ENCODE results near the gene SCARF2. TPM values are rescaled to one million over a fixed set of nuclear protein-coding genes. Genes with fewer than 3 reads are reported as not detected.

The SCARF2 gene
- total RNA-seq, 1 experiment from 2014 or later = 10.8 TPM

DNA sequence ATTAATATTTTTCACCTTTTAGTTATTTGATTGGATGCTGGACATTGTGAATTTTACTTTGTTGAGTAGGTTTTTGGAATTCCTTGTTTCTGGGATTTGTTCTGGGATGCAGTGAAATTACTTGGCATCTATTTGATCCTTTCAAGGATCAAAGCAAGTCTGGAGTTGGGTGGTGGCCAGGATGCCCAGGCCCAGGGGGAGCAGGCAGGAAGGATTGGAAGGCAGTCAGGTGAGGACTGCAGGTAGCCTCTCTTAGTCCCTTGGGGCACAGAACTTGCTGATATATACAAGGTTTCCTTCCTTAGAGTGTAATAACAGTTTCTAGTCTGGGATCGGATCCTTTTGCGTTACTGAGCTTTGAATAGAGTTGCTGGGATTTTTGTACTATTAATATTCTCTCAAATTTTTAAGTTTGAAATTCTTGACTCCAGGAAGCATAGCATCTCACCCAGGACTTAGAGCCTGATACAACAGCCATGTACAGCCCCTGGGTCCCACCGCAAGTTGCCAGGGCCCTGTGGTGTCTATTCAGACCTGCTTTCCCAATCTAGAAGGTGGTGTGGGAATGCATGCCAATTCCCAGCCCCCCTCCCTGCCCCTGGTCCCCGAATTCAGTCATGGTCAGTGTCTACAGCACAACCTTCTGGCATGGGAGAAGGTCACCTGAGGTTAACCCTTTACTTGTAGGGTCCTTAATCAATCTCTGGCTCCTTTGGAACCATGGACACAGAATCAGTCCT is 37.6 kb downstream of the SCARF2 start:
- Histone ChIP-seq H3K23ac (ENCODE audit: insufficient read length, low read depth, low read length) (no peak overlapping the region), H3K23me2 (ENCODE audit: insufficient read length, low read depth, low read length, poor library complexity, severe bottlenecking) (no peaks in the 10 kb centered on the region), H4K91ac (ENCODE audit: insufficient read length, low read depth, low read length) (no peak overlapping the region), H3K79me1 (ENCODE audit: insufficient read depth, low read depth, low read length, poor library complexity, severe bottlenecking) (peaks cover 2% of the 10 kb centered on the region), H3K4me2 (ENCODE audit: insufficient read depth, insufficient read length, low read length) (no peak overlapping the region), H4K20me1 (ENCODE audit: control insufficient read depth, insufficient read depth, insufficient read length) (no peaks in the 10 kb centered on the region), H4K8ac (replicated peaks; ENCODE audit: insufficient read length, low read depth, low read length) (no peak overlapping the region), H3K27ac (ENCODE audit: insufficient read length, low read depth, low read length) (no peak overlapping the region), H3K4ac (ENCODE audit: low read depth, low read length) (no peak overlapping the region), H3K18ac (ENCODE audit: insufficient read length, low read depth, low read length) (no peak overlapping the region), H3K27me3 (ENCODE audit: insufficient read depth, low read length) (no peaks in the 10 kb centered on the region), H2BK15ac (ENCODE audit: low read depth, low read length) (no peak overlapping the region), H3K56ac (ENCODE audit: insufficient read length, low read depth, low read length) (no peak overlapping the region), H4K5ac (ENCODE audit: insufficient read length, low read depth, low read length) (no peak overlapping the region), H2BK12ac (ENCODE audit: insufficient read length, low read depth, low read length) (no peak overlapping the region), H2AK5ac (ENCODE audit: insufficient read length, low read length) (no peak overlapping the region), H2BK5ac (ENCODE audit: insufficient read length, low read length) (no peak overlapping the region), H2BK120ac (ENCODE audit: low read depth, low read length, poor library complexity, severe bottlenecking) (no peak overlapping the region), H3K4me1 (ENCODE audit: insufficient read depth, low read length) (peaks cover 7% of the 10 kb centered on the region; the same call in 1 of the 2 replicates), H2AFZ (ENCODE audit: low read length) (no peak overlapping the region), H3K9me3 (ENCODE audit: control insufficient read depth, low read depth, low read length) (no peaks in the 10 kb centered on the region), H3K14ac (ENCODE audit: insufficient read depth, low read length) (no peak overlapping the region), H3K79me2 (ENCODE audit: insufficient read depth, low read length) (peaks cover 7% of the 10 kb centered on the region; the same call in 1 of the 2 replicates), H3K9ac (ENCODE audit: extremely low read depth, insufficient read length, low read length) (no peak overlapping the region), H3T11ph (ENCODE audit: low read length) (no peak overlapping the region), H2BK20ac (ENCODE audit: low read depth, low read length, poor library complexity, severe bottlenecking) (no peak overlapping the region)
- Mint-ChIP-seq H3K36me3 (ENCODE audit: insufficient read depth in 1 of 3, low read depth in 3 of 3) (peaks cover 25 to 48% (median 45%) of the 10 kb centered on the region in 3 experiments), H3K27ac (peak overlapping the region in 1 of 3 experiments; percentile 30; a peak in 1 of 7 replicates), H3K27me3 (ENCODE audit: low read depth) (no peaks in the 10 kb centered on the region; the same call in 1 of the 2 replicates), H3K4me3 (no peak overlapping the region), H3K9me3 (no peaks in the 10 kb centered on the region), H3K4me1 (peaks cover 11 to 16% of the 10 kb centered on the region in 2 experiments)
- no peak for TF ChIP-seq CTCF (conservative IDR thresholded peaks at IDR 0.05)
- no peak for DNase-seq
- no CpG with 5 or more reads among the region's 4 CpGs for WGBS (ENCODE audit: extremely low coverage, insufficient read length, low lambda C conversion rate)
